T-helper 1 cell treated with Interleukin-12 subunit alpha and Interleukin-12 subunit beta and Interleukin-4 antibody, amounts not matched to agents 30 μg/mL and 1 μg/mL, for 36 hours (primary cell): ENCODE data around the gene PCDHB3.
A peak's percentile ranks its signal among the peaks of the same experiment; 100 is the strongest.
"Not testable (repeated sequence)": the region's sequence is repeated elsewhere in the genome, so short reads cannot be mapped to it uniquely, and the experiment has no call there.

Experiments used
- H3K27ac Mint-ChIP-seq: one replicate; pipeline ENCODE4 v1.8.0; 2021; ENCODE audit warnings: mild to moderate bottlenecking, mixed read lengths
- H3K27me3 Mint-ChIP-seq: one replicate; pipeline ENCODE4 v1.8.0; 2021; ENCODE audit warnings: low read depth, mixed read lengths
- H3K36me3 Mint-ChIP-seq: one replicate; pipeline ENCODE4 v1.8.0; 2021; ENCODE audit warnings: low read depth, mixed read lengths
- H3K4me1 Mint-ChIP-seq: one replicate; pipeline ENCODE4 v1.8.0; 2021; ENCODE audit warnings: low read depth, mixed read lengths
- H3K4me3 Mint-ChIP-seq: one replicate; pipeline ENCODE4 v1.8.0; 2021; ENCODE audit warnings: mild to moderate bottlenecking, moderate library complexity, mixed read lengths
- H3K9me3 Mint-ChIP-seq: one replicate; pipeline ENCODE4 v1.8.0; 2021; ENCODE audit warnings: mixed read lengths

The PCDHB3 gene

GRCh38 chr5:141100243-141100805 lies at the start of gene PCDHB3:
Gene PCDHB3, plus strand, starts transcription at chr5:141100473. Its CDS starts 177 bp downstream, at chr5:141100650.
- Mint-ChIP-seq H3K36me3 (peaks cover 2% of the 10 kb centered on the region), H3K4me3 (no peak within 1 kb of the TSS), H3K9me3 (peaks cover 41% of the 10 kb centered on the region), H3K27ac (peak within 1 kb of the TSS; percentile 42), H3K4me1 (peaks cover 3% of the 10 kb centered on the region), H3K27me3 (no peaks in the 10 kb centered on the region)

DNA sequence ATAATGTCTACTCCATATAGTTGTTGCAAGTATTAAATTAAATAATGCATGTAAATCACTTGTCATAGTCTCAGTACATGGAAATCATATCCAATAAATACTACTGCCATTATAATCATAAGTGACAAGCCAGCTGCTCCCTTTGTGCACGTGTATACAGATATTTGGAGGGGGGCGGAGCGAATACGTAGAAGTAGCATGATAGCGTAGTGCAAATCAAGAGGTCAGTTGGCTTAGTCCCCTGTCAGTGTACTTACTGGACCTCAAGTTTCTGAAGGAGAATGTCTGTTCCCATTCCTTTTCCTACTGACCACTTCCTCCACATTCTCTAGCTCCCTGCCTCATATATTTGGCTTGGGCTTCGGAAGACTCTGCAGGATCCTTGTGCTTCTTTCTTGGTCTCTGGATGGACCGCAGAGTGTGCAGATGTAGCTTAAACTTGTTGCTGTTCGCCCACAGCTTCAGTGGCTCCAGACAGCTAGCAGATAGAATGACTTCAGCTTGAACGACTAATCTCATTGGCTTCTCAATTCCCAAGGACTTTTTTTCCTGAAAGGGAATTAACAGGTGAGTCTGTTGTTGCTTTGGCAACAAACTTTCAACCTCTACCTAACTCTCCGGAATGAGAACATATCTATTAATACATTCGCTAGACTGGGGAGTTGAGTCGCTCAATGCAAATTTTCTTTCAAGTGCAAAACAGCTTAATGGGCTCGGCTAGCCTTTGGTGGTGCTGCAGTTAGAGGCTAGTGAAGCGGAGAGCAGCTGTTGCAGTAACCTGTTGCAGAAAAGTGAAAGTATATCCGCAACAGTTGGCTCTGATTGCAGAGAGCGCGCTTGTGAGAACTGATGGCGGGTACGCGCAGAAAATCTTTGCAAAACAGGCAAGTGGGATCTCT lies 49.4 kb upstream of the PCDHB3 start, which contains the start of gene PCDHB1:
Gene PCDHB1, plus strand, starts transcription at position 753 of the 899 bp plus-strand sequence. Its CDS starts 97 bp downstream, at position 850.
- Mint-ChIP-seq H3K27me3 (no peaks in the 10 kb centered on the region), H3K4me3 (no peak within 1 kb of the TSS), H3K36me3 (no peaks in the 10 kb centered on the region), H3K4me1 (no peaks in the 10 kb centered on the region), H3K9me3 (peaks cover 18% of the 10 kb centered on the region), H3K27ac (no peak within 1 kb of the TSS)

GRCh38 chr5:141051521-141051866 lies 48.8 kb upstream of the PCDHB3 start:
- no peaks in the 10 kb centered on the region for H3K36me3 Mint-ChIP-seq
- H3K27ac Mint-ChIP-seq, result no peak overlapping the region
- no peaks in the 10 kb centered on the region for H3K27me3 Mint-ChIP-seq
- no peak overlapping the region for H3K4me3 Mint-ChIP-seq
- no peaks in the 10 kb centered on the region for H3K4me1 Mint-ChIP-seq
- peaks cover 18% of the 10 kb centered on the region for H3K9me3 Mint-ChIP-seq

DNA sequence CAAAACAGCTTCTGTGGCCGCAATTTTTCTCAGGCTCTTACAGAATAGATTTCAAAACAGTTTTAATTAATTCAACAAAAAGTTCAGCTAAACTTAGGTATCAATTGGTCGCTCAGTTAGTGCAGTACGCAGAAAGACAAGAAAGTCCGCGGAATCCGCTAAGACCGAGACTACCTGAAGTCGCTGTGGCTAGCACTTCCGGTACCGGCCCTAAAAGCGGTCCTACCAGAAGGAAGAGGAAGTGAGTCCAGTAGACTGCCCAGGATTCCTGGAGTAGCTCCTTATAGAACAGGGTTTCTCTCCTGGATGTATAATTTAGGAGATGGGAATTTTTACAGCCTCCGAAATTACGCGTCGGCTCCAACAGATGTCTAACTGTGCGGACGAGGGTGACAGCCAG lies 22.4 kb upstream of the PCDHB3 start:
- Mint-ChIP-seq H3K27ac (no peak overlapping the region), H3K27me3 (no peaks in the 10 kb centered on the region), H3K4me3 (no peak overlapping the region), H3K9me3 (peaks cover 17% of the 10 kb centered on the region), H3K4me1 (no peaks in the 10 kb centered on the region), H3K36me3 (no peaks in the 10 kb centered on the region)

- Mint-ChIP-seq H3K9me3 (peaks cover 19% of the 10 kb centered on the region), H3K4me3 (no peak overlapping the region), H3K27ac (no peak overlapping the region), H3K4me1 (peaks cover 5% of the 10 kb centered on the region), H3K36me3 (no peaks in the 10 kb centered on the region), H3K27me3 (peaks cover 5% of the 10 kb centered on the region)
Observed at GRCh38 chr5:141082228-141082627, 18.0 kb upstream of the PCDHB3 start.

- Mint-ChIP-seq H3K36me3 (no peaks in the 10 kb centered on the region), H3K27ac (no peak overlapping the region), H3K9me3 (peaks cover 9% of the 10 kb centered on the region), H3K27me3 (peaks cover 5% of the 10 kb centered on the region), H3K4me3 (peak overlapping the region; percentile 76), H3K4me1 (peaks cover 5% of the 10 kb centered on the region)
Observed at GRCh38 chr5:141084487-141084989, 15.7 kb upstream of the PCDHB3 start.

GRCh38 chr5:141094481-141095262 lies 5.6 kb upstream of the PCDHB3 start, which contains the start of gene PCDHB2:
Gene PCDHB2, plus strand, starts transcription at chr5:141094615. Its CDS starts 176 bp downstream, at chr5:141094791.
- H3K27me3 Mint-ChIP-seq, result peaks cover 6% of the 10 kb centered on the region
- peaks cover 34% of the 10 kb centered on the region for H3K9me3 Mint-ChIP-seq
- no peaks in the 10 kb centered on the region for H3K36me3 Mint-ChIP-seq
- no peak within 1 kb of the TSS for H3K27ac Mint-ChIP-seq
- peak within 1 kb of the TSS; percentile 59 for H3K4me3 Mint-ChIP-seq
- H3K4me1 Mint-ChIP-seq, result no peaks in the 10 kb centered on the region

- peaks cover 6% of the 10 kb centered on the region for H3K27me3 Mint-ChIP-seq
- peaks cover 40% of the 10 kb centered on the region for H3K9me3 Mint-ChIP-seq
- peaks cover 1% of the 10 kb centered on the region for H3K4me1 Mint-ChIP-seq
Observed at GRCh38 chr5:141095263-141095641, 5.0 kb upstream of the PCDHB3 start.

DNA sequence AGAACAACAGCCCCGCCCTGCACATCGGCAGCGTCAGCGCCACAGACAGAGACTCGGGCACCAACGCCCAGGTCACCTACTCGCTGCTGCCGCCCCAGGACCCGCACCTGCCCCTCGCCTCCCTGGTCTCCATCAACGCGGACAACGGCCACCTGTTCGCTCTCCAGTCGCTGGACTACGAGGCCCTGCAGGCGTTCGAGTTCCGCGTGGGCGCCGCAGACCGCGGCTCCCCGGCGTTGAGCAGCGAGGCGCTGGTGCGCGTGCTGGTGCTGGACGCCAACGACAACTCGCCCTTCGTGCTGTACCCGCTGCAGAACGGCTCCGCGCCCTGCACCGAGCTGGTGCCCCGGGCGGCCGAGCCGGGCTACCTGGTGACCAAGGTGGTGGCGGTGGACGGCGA lies 4.1 kb upstream of the PCDHB3 start:
- not testable (repeated sequence) for H3K4me1 Mint-ChIP-seq, H3K27me3 Mint-ChIP-seq, H3K27ac Mint-ChIP-seq, H3K36me3 Mint-ChIP-seq, H3K4me3 Mint-ChIP-seq
- H3K9me3 Mint-ChIP-seq, result peaks cover 48% of the 10 kb centered on the region

More at GRCh38 chr5:141095263-141095641, 5.0 kb upstream of the PCDHB3 start:
- Mint-ChIP-seq H3K36me3 (peaks cover under 1% of the 10 kb centered on the region), H3K27ac (no peak overlapping the region), H3K4me3 (no peak overlapping the region)

DNA sequence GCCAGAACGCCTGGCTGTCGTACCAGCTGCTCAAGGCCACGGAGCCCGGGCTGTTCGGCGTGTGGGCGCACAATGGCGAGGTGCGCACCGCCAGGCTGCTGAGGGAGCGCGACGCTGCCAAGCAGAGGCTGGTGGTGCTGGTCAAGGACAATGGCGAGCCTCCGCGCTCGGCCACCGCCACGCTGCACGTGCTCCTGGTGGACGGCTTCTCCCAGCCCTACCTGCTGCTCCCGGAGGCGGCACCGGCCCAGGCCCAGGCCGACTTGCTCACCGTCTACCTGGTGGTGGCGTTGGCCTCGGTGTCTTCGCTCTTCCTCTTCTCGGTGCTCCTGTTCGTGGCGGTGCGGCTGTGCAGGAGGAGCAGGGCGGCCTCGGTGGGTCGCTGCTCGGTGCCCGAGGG lies 3.7 kb upstream of the PCDHB3 start:
- H3K27ac Mint-ChIP-seq, H3K4me3 Mint-ChIP-seq, H3K4me1 Mint-ChIP-seq, H3K27me3 Mint-ChIP-seq, H3K36me3 Mint-ChIP-seq: not testable (repeated sequence)
- H3K9me3 Mint-ChIP-seq, result peaks cover 52% of the 10 kb centered on the region

DNA sequence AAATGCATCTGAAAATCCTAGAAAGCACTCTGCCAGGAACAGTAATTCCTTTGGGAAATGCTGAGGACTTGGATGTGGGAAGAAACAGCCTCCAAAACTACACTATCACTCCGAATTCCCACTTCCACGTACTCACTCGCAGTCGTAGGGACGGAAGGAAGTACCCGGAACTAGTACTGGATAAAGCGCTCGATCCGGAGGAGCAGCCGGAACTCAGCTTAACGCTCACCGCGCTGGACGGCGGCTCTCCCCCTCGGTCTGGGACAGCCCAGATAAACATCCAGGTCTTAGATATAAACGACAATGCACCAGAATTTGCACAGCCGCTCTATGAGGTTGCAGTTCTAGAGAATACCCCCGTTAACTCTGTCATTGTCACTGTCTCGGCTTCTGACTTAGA lies 786 bp downstream of the PCDHB3 start:
- Mint-ChIP-seq H3K36me3 (peaks cover 2% of the 10 kb centered on the region), H3K27me3 (no peaks in the 10 kb centered on the region), H3K4me1 (peaks cover 3% of the 10 kb centered on the region), H3K4me3 (no peak overlapping the region), H3K27ac (no peak overlapping the region), H3K9me3 (peaks cover 45% of the 10 kb centered on the region)

GRCh38 chr5:141102070-141102469 lies 1.8 kb downstream of the PCDHB3 start:
- H3K4me1 Mint-ChIP-seq, H3K36me3 Mint-ChIP-seq, H3K4me3 Mint-ChIP-seq, H3K27me3 Mint-ChIP-seq, H3K27ac Mint-ChIP-seq: not testable (repeated sequence)
- peaks cover 47% of the 10 kb centered on the region for H3K9me3 Mint-ChIP-seq

DNA sequence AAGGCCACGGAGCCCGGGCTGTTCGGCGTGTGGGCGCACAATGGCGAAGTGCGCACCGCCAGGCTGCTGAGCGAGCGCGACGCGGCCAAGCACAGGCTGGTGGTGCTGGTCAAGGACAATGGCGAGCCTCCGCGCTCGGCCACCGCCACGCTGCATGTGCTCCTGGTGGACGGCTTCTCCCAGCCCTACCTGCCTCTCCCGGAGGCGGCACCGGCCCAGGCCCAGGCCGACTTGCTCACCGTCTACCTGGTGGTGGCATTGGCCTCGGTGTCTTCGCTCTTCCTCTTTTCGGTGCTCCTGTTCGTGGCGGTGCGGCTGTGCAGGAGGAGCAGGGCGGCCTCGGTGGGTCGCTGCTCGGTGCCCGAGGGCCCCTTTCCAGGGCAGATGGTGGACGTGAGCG lies 2.2 kb downstream of the PCDHB3 start:
- not testable (repeated sequence) for H3K27me3 Mint-ChIP-seq, H3K4me1 Mint-ChIP-seq, H3K4me3 Mint-ChIP-seq, H3K27ac Mint-ChIP-seq, H3K36me3 Mint-ChIP-seq
- peaks cover 48% of the 10 kb centered on the region for H3K9me3 Mint-ChIP-seq

- Mint-ChIP-seq H3K27me3 (no peaks in the 10 kb centered on the region), H3K36me3 (peaks cover 1% of the 10 kb centered on the region), H3K4me1 (peaks cover 1% of the 10 kb centered on the region), H3K4me3 (no peak overlapping the region), H3K9me3 (peaks cover 37% of the 10 kb centered on the region), H3K27ac (no peak overlapping the region)
Observed at GRCh38 chr5:141105350-141105749, 5.1 kb downstream of the PCDHB3 start.
